22Rv1 (cell line): Measurements from ENCODE around the gene LUM.

Experiments
- H3K27ac ChIP-seq: fragments of 450-650 bp; 2 replicates; pipeline ENCODE4 v1.5.1; 2017
- CTCF ChIP-seq: fragments of 450-650 bp; IDR thresholded peaks from 2 replicates; pipeline ENCODE4 v1.5.1; 2017; ENCODE audit warnings: mild to moderate bottlenecking
- ZFX ChIP-seq: fragments of 450-650 bp; IDR thresholded peaks from 2 replicates; pipeline ENCODE4 v1.6.1; 2017; ENCODE audit warnings: antibody characterized with exemption, borderline replicate concordance

Gene LUM

GRCh38 chr12:91074851-91075250, 36.4 kb downstream of the LUM start:
- H3K27ac ChIP-seq = no peak overlapping the region
- TF ChIP-seq CTCF (no peak), ZFX (no peak)

GRCh38 chr12:91074154-91074709, 37.1 kb downstream of the LUM start:
- no peak overlapping the region for H3K27ac ChIP-seq
- TF ChIP-seq CTCF (no peak), ZFX (no peak)

- TF ChIP-seq CTCF (no peak), ZFX (no peak)
Observed at GRCh38 chr12:91073426-91073825, 37.9 kb downstream of the LUM start.

GRCh38 chr12:91072931-91073330, 38.4 kb downstream of the LUM start:
- no peak overlapping the region for H3K27ac ChIP-seq
- TF ChIP-seq ZFX (no peak), CTCF (no peak)

More at GRCh38 chr12:91073426-91073825, 37.9 kb downstream of the LUM start:
- no peak overlapping the region for H3K27ac ChIP-seq

- TF ChIP-seq CTCF (no peak), ZFX (no peak)
- no peak overlapping the region for H3K27ac ChIP-seq
Observed at GRCh38 chr12:91070936-91071335, 40.4 kb downstream of the LUM start.

- TF ChIP-seq ZFX (no peak), CTCF (no peak)
- no peak overlapping the region for H3K27ac ChIP-seq
Observed at GRCh38 chr12:91065396-91065795, 45.9 kb downstream of the LUM start.

- H3K27ac ChIP-seq = no peak overlapping the region
- TF ChIP-seq ZFX = no peak
- TF ChIP-seq CTCF = no peak
Observed at GRCh38 chr12:91064640-91065039, 46.7 kb downstream of the LUM start.
